Activated CD8-positive, alpha-beta memory T cell treated with anti-CD3 and anti-CD28 coated beads for 48 hours (primary cell): ENCODE results near the gene SLC9A9.

Experiments used
- DNase-seq, 3 experiments: peaks; one replicate each; pipeline ENCODE4 v3.0.0-alpha.2; 2020; ENCODE audit warnings: low read depth in 2 of 3, low spot score in 2 of 3

Gene SLC9A9

DNA sequence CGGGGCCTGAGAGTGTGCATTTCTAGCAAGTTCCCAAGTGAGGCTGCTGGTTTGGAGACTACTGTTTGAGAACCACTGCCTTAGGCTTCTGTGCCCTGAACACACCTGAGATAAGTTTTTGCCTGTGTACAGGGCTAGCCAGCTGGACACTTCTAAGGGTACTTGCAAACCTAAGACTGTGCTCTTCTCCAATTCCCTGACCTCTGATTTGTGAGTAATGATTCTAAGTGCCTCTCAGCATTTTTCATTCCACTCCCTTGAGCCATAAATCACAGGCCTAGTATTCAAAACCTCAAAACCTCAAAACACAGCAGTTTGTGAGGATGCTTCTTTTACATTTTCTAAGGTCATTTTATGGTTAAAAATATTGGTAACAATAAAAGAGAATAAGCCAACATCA, 580.3 kb downstream of the SLC9A9 start:
- no peak for DNase-seq

- DNase-seq = no peak
Observed at GRCh38 chr3:143266927-143267326, 581.3 kb downstream of the SLC9A9 start.

- DNase-seq = no peak
Observed at GRCh38 chr3:143266511-143266910, 581.8 kb downstream of the SLC9A9 start.

DNA sequence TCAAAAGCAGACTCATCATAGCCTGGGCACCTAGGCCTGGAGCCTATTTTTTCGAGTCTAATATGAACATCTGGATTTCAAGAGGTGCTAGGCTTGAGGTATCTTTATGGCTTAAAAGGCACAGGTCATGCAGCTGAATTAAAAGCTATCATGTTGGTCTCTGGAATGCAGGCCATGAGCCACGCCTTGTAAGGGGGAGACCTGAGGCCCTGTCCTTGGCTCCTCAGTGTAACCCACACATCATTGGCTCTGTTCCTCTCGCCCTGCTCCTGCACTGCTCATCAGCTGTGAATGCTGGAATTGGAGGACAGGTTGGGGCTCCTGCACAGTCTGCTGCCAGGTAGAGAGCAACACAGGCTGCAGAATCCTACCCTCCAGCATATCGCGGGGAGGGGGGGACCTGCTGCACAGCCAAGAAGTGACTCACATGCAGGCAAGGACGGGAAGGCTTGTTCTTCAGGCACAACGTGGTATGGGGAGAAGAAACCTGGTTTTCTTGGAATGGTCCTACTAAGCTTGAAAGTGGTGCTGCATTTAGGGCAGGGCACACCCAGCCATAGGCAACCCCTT, 582.7 kb downstream of the SLC9A9 start:
- no peak for DNase-seq

GRCh38 chr3:143263852-143264513, 584.3 kb downstream of the SLC9A9 start:
- no peak for DNase-seq

- DNase-seq = no peak
Observed at GRCh38 chr3:143261848-143262247, 586.4 kb downstream of the SLC9A9 start.

- no peak for DNase-seq
Observed at GRCh38 chr3:143258692-143259091, 589.6 kb downstream of the SLC9A9 start.

GRCh38 chr3:143256416-143256815, 591.9 kb downstream of the SLC9A9 start:
- no peak for DNase-seq

DNA sequence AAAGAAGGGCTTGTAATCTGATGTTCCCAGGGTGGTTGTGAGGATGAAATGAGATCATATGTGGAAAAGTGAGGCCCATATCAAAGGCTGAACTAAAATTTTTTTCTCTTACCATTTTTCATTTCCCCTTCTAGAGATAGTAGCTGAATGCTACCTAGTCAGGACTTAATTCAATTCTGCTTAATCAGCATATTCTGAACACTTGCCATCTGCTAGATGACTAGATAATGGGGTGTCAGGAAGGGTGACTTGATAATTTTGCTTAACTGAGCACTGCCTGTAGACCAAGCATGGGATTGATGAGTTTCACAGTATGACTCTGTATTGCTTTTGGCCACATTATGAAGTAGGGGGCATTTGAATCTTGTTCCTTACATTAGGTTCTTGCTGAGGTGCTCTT, 592.5 kb downstream of the SLC9A9 start:
- no peak for DNase-seq

- DNase-seq = no peak
Observed at GRCh38 chr3:143252931-143253330, 595.3 kb downstream of the SLC9A9 start.

- no peak for DNase-seq
Observed at GRCh38 chr3:143249014-143249413, 599.3 kb downstream of the SLC9A9 start.

- DNase-seq = no peak
Observed at GRCh38 chr3:143247073-143247472, 601.2 kb downstream of the SLC9A9 start.

DNA sequence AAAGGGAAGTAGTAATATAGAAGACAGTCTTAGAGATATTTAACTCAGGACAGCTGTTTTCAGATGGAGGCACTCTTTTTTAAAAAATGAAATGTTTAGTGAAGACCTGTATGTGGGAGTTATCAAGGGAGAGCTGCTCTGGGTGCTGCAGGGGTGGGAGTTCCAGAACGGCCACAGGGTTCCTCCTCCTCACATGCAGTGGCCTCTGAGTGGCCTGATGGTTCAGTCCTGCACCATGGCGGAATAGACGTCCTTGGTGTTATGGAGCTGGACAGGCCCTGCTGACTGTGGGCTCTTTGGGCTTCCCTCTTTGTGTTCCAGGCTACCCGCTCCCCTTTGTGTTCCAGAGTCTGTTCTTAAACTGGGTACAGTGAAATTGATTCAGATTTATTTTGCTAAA, 602.6 kb downstream of the SLC9A9 start:
- DNase-seq = no peak

DNA sequence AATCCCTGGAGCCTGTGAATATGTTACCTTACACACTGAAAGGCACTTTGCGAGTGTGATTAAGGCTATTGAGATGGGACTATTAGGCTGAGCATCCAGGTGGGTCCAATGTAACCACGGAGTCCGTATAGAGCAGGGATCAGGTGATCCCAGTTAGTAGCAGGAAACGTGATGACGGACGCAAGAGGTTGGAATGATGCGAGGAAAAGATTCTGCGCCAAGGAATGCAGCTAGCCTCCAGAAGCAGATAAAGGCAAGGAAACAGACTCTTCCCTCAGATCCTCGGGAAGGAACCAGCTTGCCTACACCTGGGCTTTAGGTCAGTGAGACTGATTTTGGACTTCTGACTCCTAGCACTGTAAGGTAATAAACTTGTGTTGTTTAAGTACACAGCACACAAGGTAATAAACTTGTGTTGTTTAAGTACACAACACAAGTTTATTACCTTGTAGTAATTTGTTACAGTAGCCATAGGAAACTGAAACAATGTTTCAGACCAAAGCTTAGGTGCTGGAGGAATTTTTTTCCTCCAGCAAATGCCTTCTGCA, 603.7 kb downstream of the SLC9A9 start:
- DNase-seq = no peak

DNA sequence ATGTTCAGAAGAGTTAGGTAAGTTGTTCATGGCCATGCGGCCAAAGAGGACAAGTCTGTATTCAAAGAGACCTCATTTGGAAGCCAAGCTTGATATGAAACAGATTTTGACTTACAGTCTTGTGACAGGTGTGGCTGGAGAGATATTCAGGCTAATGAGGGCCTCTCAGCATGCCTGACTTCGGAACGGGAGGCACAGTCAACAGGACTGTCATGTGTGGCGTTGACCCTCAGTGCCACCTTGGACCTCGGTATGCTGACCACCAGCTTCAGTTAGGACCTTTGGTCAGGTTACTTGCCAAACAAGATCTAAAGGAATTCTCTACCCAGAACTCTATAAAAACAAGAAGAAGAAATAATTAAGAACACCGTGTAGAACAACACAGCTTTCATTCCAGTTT, 604.6 kb downstream of the SLC9A9 start:
- no peak for DNase-seq

GRCh38 chr3:143242691-143243090, 605.6 kb downstream of the SLC9A9 start:
- DNase-seq = no peak

- no peak for DNase-seq
Observed at GRCh38 chr3:143242101-143242500, 606.2 kb downstream of the SLC9A9 start.

DNA sequence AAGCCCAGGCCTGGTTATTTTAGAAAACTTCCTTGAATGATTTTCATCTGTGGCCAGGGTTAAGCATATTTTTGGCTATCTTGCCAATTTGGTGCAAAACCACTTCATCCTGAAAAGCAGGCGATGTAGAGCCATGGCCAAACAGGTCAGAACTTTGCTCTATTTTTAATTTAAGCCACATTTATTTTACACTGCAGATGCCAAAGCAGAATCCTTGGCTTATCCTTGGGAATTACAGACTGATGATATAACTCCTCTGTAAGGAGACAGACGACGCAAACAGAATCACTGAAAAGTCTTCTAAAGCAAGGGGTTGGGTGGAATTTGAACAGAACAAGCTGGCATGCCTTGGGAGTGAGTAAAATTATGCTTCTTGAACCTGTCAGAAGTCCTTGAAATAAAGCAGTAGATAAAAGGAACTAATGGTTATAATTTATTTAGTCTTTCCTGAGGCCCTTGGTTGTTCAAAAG, 606.8 kb downstream of the SLC9A9 start:
- no peak for DNase-seq

DNA sequence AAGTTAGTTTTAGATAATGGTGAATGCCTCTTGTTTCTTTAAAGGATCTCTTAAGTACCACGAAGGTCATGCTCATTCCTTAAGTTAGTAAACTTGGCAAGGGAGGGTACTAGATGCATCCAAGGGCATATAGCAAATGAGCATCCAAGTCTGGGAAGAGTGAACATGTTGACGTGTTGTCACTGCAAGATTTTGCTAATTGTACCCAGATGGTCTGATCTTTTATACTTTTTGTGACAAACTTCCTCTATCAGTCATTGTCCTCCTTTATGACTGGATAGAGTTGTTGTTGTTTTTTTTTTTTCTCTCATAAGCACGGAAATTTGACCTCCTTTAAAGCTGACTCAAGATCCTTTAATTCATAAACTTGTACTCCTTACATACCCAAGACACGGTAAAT, 607.4 kb downstream of the SLC9A9 start:
- DNase-seq = no peak

GRCh38 chr3:143239031-143239430, 609.2 kb downstream of the SLC9A9 start:
- no peak for DNase-seq

DNA sequence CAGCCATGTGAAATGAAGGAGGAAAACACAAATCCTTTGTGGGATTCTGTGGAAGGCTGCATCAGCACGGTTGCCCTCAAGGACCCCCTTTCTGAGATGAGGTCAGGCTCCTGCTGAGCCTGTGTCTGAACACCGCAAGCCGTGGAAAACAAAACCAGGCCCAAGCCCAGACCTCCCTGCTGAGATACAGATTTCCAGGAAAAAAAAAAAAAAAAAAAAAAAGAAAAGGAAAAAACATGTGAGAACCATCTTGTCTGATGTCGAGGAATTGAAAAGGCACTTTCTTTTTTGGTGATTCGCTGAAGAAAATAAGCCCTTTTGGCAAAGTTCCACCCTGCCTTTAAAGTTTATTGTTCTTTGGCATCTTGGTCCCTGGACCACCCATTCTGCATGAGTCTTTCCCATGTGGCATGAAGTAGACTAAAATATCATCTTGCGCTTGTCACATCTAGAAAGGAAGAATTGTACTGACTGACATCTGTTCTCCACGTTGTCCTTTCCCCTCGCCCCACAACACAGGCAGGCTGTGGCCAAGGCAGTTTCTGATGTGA, 611.1 kb downstream of the SLC9A9 start:
- no peak for DNase-seq

GRCh38 chr3:143236226-143236964, 611.9 kb downstream of the SLC9A9 start:
- DNase-seq = no peak
